ENCODE measurements around the gene BEND3.
"Not testable (repeated sequence)": the region's sequence is repeated elsewhere in the genome, so short reads cannot be mapped to it uniquely, and the experiment has no call there.

The BEND3 gene

GRCh38 chr6:107120404-107120803 lies 5.1 kb upstream of the BEND3 start:
- no peak for DNase-seq

GRCh38 chr6:107118976-107119375 lies 3.7 kb upstream of the BEND3 start:
- no peak for DNase-seq

- DNase-seq = not testable (repeated sequence)
Observed at GRCh38 chr6:107118540-107118939, 3.2 kb upstream of the BEND3 start.

GRCh38 chr6:107116931-107117330 lies 1.6 kb upstream of the BEND3 start:
- no peak for DNase-seq

GRCh38 chr6:107116328-107116892 lies 1.1 kb upstream of the BEND3 start:
- no peak for DNase-seq

GRCh38 chr6:107115695-107116327 lies 496 bp upstream of the BEND3 start:
- DNase-seq = peak; percentile 22

- peak; percentile 51 for DNase-seq
Observed at GRCh38 chr6:107114213-107114925, 946 bp downstream of the BEND3 start.

GRCh38 chr6:107110200-107110599 lies 5.1 kb downstream of the BEND3 start:
- no peak for DNase-seq

GRCh38 chr6:107108201-107108890 lies 7.0 kb downstream of the BEND3 start:
- no peak for DNase-seq

- DNase-seq = no peak
Observed at GRCh38 chr6:107107791-107108190, 7.5 kb downstream of the BEND3 start.

- DNase-seq = no peak
Observed at GRCh38 chr6:107106165-107106564, 9.2 kb downstream of the BEND3 start.

- DNase-seq = no peak
Observed at GRCh38 chr6:107105511-107106116, 9.7 kb downstream of the BEND3 start.

GRCh38 chr6:107103082-107103481 lies 12.2 kb downstream of the BEND3 start:
- DNase-seq = no peak

GRCh38 chr6:107102414-107102805 lies 12.9 kb downstream of the BEND3 start:
- DNase-seq = no peak

- DNase-seq = no peak
Observed at GRCh38 chr6:107101686-107102413, 13.5 kb downstream of the BEND3 start.

- no peak for DNase-seq
Observed at GRCh38 chr6:107101211-107101610, 14.1 kb downstream of the BEND3 start.

GRCh38 chr6:107098436-107099307 lies 16.6 kb downstream of the BEND3 start:
- no peak for DNase-seq

GRCh38 chr6:107084459-107084858 lies 30.9 kb downstream of the BEND3 start:
- DNase-seq = not testable (repeated sequence)

GRCh38 chr6:107083921-107084320 lies 31.4 kb downstream of the BEND3 start:
- no peak for DNase-seq

- DNase-seq = no peak
Observed at GRCh38 chr6:107083047-107083768, 32.1 kb downstream of the BEND3 start.

- DNase-seq = no peak
Observed at GRCh38 chr6:107082045-107082444, 33.3 kb downstream of the BEND3 start.

Data from stimulated activated naive CD4-positive, alpha-beta T cell treated with Interleukin-2 at 50 U/mL for 16 hours (primary cell).